PC-9 (cell line): ENCODE data around the gene ADAMTS3. TPM values are rescaled to one million over a fixed set of nuclear protein-coding genes. Genes with fewer than 3 reads are reported as not detected.
A peak's percentile ranks its signal among the peaks of the same experiment; 100 is the strongest.

Experiments used
- BruUV-seq: library from RNA; stranded (reverse); fragments of 400-500 nt; replicated peaks from 2 replicates; lab custom pipeline; 2021; lab: Mats Ljungman, UMichigan
- CTCF ChIA-PET: fragments of 300-600 bp; sonication (Branson Sonifier 250); formaldehyde crosslinking; loops from one replicate; lab custom pipeline; 2022; ENCODE audit warnings: antibody characterized with exemption; lab: Charles Lee
- POLR2A ChIA-PET: fragments of 300-600 bp; sonication (Branson Sonifier 250); formaldehyde crosslinking; loops from one replicate; lab custom pipeline; 2022; ENCODE audit warnings: antibody characterized with exemption; ENCODE audit not compliant: unreplicated experiment; lab: Charles Lee
- DNase-seq, 2 experiments: peaks; one replicate each; pipeline versions ENCODE4 v3.0.0 to v3.0.0-alpha.2; 2015 to 2022; ENCODE audit warnings: mixed read lengths in 1 of 2
- H2AFZ ChIP-seq: fragments of 200-600 bp; sonication (generic); 2 replicates; pipeline ENCODE4 v1.8.1; 2017; ENCODE audit warnings: antibody characterized with exemption
- H3F3A ChIP-seq: fragments of 200-600 bp; sonication (generic); 2 replicates; pipeline ENCODE4 v1.8.1; 2017; ENCODE audit warnings: antibody characterized with exemption, mild to moderate bottlenecking, low read depth; ENCODE audit not compliant: insufficient read depth
- H3K27ac ChIP-seq: fragments of 200-600 bp; sonication (generic); 2 replicates; pipeline ENCODE4 v1.6.1; 2016; ENCODE audit warnings: mixed run types
- H3K27me3 ChIP-seq: fragments of 200-600 bp; sonication (generic); 2 replicates; pipeline ENCODE4 v1.6.1; 2016; ENCODE audit warnings: low read depth, mixed run types; ENCODE audit not compliant: insufficient read depth
- H3K36me3 ChIP-seq: fragments of 200-600 bp; sonication (generic); 2 replicates; pipeline ENCODE4 v1.6.1; 2016; ENCODE audit warnings: low read depth, mixed run types
- H3K4me1 ChIP-seq: fragments of 200-600 bp; sonication (generic); replicated peaks from 2 replicates; pipeline ENCODE4 v1.6.1; 2016; ENCODE audit warnings: mixed run types; ENCODE audit not compliant: insufficient read depth
- H3K4me2 ChIP-seq: fragments of 200-600 bp; sonication (generic); 2 replicates; pipeline ENCODE4 v1.6.1; 2017; ENCODE audit warnings: mixed run types
- H3K4me3 ChIP-seq: fragments of 200-600 bp; sonication (generic); 2 replicates; pipeline ENCODE4 v1.6.1; 2016; ENCODE audit warnings: mixed run types
- H3K79me2 ChIP-seq: fragments of 200-600 bp; sonication (generic); 2 replicates; pipeline ENCODE4 v1.6.1; 2017; ENCODE audit warnings: low read depth, mixed run types
- H3K9me2 ChIP-seq: fragments of 200-600 bp; sonication (generic); 2 replicates; pipeline ENCODE4 v1.8.1; 2017; ENCODE audit warnings: mild to moderate bottlenecking; ENCODE audit not compliant: insufficient read depth
- H3K9me3 ChIP-seq: fragments of 200-600 bp; sonication (generic); 2 replicates; pipeline ENCODE4 v1.8.1; 2016; ENCODE audit warnings: low read depth; ENCODE audit not compliant: insufficient read depth
- H4K20me1 ChIP-seq: fragments of 200-600 bp; sonication (generic); 2 replicates; pipeline ENCODE4 v1.8.1; 2017; ENCODE audit not compliant: insufficient read depth
- EZH2 ChIP-seq: fragments of 200-600 bp; sonication (generic); IDR thresholded peaks from 2 replicates; pipeline ENCODE4 v1.8.0; 2017; ENCODE audit warnings: antibody characterized with exemption, low read depth
- intact Hi-C: fragments of 100-400 bp; cut with micrococcal nuclease; formaldehyde crosslinking; loops from one replicate; pipeline ENCODE4 v1.10.0; 2022; ENCODE audit not compliant: unreplicated experiment
- total RNA-seq: library from RNA; stranded (reverse); gene quantifications from 2 replicates; pipeline ENCODE4 v1.2.3, GENCODE V29; 2021
- TF ChIP-seq, protein P1 (sequence below): fragments of 200-600 bp; sonication (generic); conservative IDR thresholded peaks from 2 replicates; pipeline ENCODE4 v1.6.1; 2017; ENCODE audit warnings: mixed run types, antibody characterized with exemption, mild to moderate bottlenecking, moderate library complexity

The ADAMTS3 gene
- total RNA-seq, 1 experiment from 2014 or later: 0.76 TPM

DNA sequence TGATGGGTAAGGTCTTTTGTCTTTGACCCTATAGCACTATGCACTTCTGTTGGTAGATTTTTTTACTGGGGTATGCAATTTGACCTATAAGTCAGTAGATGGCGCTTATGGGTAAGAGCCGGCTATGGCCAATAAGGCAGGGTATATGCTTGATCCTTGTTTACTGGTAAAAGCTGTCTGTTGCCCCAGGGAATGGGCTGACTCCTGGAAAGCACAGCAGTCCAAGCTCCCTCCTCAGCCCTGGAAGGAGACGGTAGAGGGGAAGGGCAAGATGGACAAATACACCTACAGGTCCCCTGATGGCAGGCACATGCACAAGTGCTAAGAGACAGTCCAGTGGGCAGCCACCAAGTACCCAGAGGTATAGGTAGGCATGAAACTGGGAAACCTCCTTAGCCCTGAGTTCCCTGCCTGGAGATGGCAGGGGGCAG lies 63.7 kb downstream of the ADAMTS3 start:
- no peaks in the 10 kb centered on the region for H3K79me2 ChIP-seq
- CTCF ChIA-PET: no interaction called here
- intact Hi-C loops: loop anchor here (5.0 to 10.0 kb wide), 3 partner anchors 197 to 517 kb away; no protein-coding TSS in a partner anchor

DNA sequence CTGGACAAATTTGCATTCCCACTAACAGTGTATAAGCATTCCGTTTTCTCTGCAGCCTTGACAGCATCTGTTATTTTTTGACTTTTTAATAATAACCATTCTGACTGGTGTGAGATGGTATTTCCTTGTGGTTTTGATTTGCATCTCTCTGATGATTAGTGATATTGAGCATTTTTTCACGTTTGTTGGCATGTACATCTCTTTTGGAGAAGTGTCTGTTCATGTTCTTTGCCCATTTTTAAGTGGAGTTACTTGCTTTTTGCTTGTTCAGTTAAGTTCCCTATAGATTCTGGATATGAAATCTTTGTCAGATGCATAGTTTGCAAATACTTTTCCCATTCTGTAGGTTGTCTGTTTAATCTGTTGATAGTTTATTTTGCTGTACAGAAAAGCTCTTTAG lies 68.8 kb downstream of the ADAMTS3 start:
- CTCF ChIA-PET: no interaction called here
- POLR2A ChIA-PET: no interaction called here
- DNase-seq: no peak

More for the DNA sequence above, 63.7 kb downstream of the ADAMTS3 start:
- Histone ChIP-seq H3K9me2 (no peaks in the 10 kb centered on the region), H3K27me3 (no peaks in the 10 kb centered on the region), H3K4me3 (no peak overlapping the region), H4K20me1 (no peaks in the 10 kb centered on the region), H3K9me3 (no peaks in the 10 kb centered on the region), H3F3A (no peaks in the 10 kb centered on the region), H3K36me3 (no peaks in the 10 kb centered on the region), H3K4me1 (no peaks in the 10 kb centered on the region), H2AFZ (no peak overlapping the region), H3K27ac (no peak overlapping the region), H3K4me2 (no peak overlapping the region)
- peak; percentile 2 to 33 for DNase-seq
- BruUV-seq: no TSS peak
- TF ChIP-seq EZH2: no peak
- TF ChIP-seq, protein P1, sequence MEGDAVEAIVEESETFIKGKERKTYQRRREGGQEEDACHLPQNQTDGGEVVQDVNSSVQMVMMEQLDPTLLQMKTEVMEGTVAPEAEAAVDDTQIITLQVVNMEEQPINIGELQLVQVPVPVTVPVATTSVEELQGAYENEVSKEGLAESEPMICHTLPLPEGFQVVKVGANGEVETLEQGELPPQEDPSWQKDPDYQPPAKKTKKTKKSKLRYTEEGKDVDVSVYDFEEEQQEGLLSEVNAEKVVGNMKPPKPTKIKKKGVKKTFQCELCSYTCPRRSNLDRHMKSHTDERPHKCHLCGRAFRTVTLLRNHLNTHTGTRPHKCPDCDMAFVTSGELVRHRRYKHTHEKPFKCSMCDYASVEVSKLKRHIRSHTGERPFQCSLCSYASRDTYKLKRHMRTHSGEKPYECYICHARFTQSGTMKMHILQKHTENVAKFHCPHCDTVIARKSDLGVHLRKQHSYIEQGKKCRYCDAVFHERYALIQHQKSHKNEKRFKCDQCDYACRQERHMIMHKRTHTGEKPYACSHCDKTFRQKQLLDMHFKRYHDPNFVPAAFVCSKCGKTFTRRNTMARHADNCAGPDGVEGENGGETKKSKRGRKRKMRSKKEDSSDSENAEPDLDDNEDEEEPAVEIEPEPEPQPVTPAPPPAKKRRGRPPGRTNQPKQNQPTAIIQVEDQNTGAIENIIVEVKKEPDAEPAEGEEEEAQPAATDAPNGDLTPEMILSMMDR: peak; percentile 72
- POLR2A ChIA-PET: no interaction called here

DNA sequence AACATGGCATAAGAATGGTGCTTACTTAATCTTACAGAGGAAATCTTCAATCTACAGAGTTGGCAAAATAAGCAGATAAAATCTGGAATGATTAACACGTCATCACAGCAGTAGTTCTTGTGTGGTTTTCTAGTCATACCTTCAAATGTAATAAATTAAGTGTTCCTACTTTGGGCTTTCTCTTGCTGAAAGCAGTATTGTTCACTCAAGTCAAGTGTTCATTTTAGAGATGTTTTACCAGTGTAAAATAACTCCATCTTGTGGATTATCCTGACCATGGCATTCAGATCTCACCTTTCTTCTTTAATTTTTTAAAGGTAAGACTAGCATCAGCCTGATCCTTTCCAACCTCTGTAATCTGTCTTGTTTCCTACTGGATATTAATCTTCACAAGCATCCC lies 72.9 kb downstream of the ADAMTS3 start:
- no peak for TF ChIP-seq EZH2
- TF ChIP-seq, protein P1: peak; percentile 21; the same call in 1 of the 2 replicates
- ChIA-PET CTCF (no interaction called here), POLR2A (no interaction called here)
- Histone ChIP-seq H3K27me3 (no peaks in the 10 kb centered on the region), H2AFZ (no peak overlapping the region), H3K79me2 (no peaks in the 10 kb centered on the region), H3K27ac (no peak overlapping the region), H3F3A (no peaks in the 10 kb centered on the region), H3K9me2 (no peaks in the 10 kb centered on the region), H4K20me1 (no peaks in the 10 kb centered on the region), H3K9me3 (no peaks in the 10 kb centered on the region), H3K36me3 (no peaks in the 10 kb centered on the region), H3K4me3 (no peak overlapping the region), H3K4me2 (no peak overlapping the region), H3K4me1 (no peaks in the 10 kb centered on the region)
- intact Hi-C loops: no loop called here
- DNase-seq: no peak
- BruUV-seq: no TSS peak

More for the DNA sequence above, 68.8 kb downstream of the ADAMTS3 start:
- TF ChIP-seq, protein P1: no peak
- TF ChIP-seq EZH2: no peak
- Histone ChIP-seq H3K4me3 (no peak overlapping the region), H3K27me3 (no peaks in the 10 kb centered on the region), H4K20me1 (no peaks in the 10 kb centered on the region), H3K4me2 (no peak overlapping the region), H3K4me1 (no peaks in the 10 kb centered on the region), H3K9me2 (no peaks in the 10 kb centered on the region), H3K79me2 (no peaks in the 10 kb centered on the region), H3K27ac (no peak overlapping the region), H2AFZ (no peak overlapping the region), H3K9me3 (no peaks in the 10 kb centered on the region), H3F3A (no peaks in the 10 kb centered on the region), H3K36me3 (no peaks in the 10 kb centered on the region)
- intact Hi-C loops: loop anchor here (10.0 kb wide), 1 partner anchor 375 kb away; no protein-coding TSS in a partner anchor
- no TSS peak for BruUV-seq
